IMR-90 (cell line): ENCODE results near the gene MARCHF2.
"Not testable (repeated sequence)": the region's sequence is repeated elsewhere in the genome, so short reads cannot be mapped to it uniquely, and the experiment has no call there.

Source experiments
- BHLHE40 ChIP-seq: fragments of 150-350 bp; IDR thresholded peaks from 2 replicates; pipeline ENCODE4 v1.6.1; 2016; ENCODE audit warnings: mild to moderate bottlenecking, low read depth, low read length
- CHD1 ChIP-seq: IDR thresholded peaks from 2 replicates; pipeline ENCODE4 v1.6.1; 2012; ENCODE audit warnings: low read depth, low read length, improper control_type of control experiment
- MAFK ChIP-seq: IDR thresholded peaks from 2 replicates; pipeline ENCODE4 v1.6.1; 2012; ENCODE audit warnings: low read depth, low read length, improper control_type of control experiment
- NFE2L2 ChIP-seq: fragments of 150-350 bp; IDR thresholded peaks from 2 replicates; pipeline ENCODE4 v1.6.1; 2016; ENCODE audit warnings: low read depth, mild to moderate bottlenecking, low read length
- POLR2A ChIP-seq: IDR thresholded peaks from 2 replicates; pipeline ENCODE4 v1.6.1; 2012; ENCODE audit warnings: mild to moderate bottlenecking, low read depth, low read length
- RAD21 ChIP-seq: IDR thresholded peaks from 2 replicates; pipeline ENCODE4 v1.6.1; 2012; ENCODE audit warnings: low read length, improper control_type of control experiment
- RCOR1 ChIP-seq: IDR thresholded peaks from 2 replicates; pipeline ENCODE4 v1.6.1; 2012; ENCODE audit warnings: mild to moderate bottlenecking, low read length, improper control_type of control experiment; ENCODE audit not compliant: insufficient replicate concordance
- RFX5 ChIP-seq: IDR thresholded peaks from 2 replicates; pipeline ENCODE4 v1.8.0; 2012; ENCODE audit warnings: low read depth, mild to moderate bottlenecking, low read length, moderate library complexity
- TF ChIP-seq, protein P1 (sequence below): conservative IDR thresholded peaks from 2 replicates; pipeline ENCODE4 v1.5.1; 2012; ENCODE audit warnings: mild to moderate bottlenecking, low read depth, low read length, improper control_type of control experiment
- TF ChIP-seq, protein P2 (sequence below): fragments of 150-350 bp; IDR thresholded peaks from 2 replicates; pipeline ENCODE4 v1.6.1; 2017; ENCODE audit warnings: mild to moderate bottlenecking, antibody characterized with exemption, low read length, low read depth

DNA sequence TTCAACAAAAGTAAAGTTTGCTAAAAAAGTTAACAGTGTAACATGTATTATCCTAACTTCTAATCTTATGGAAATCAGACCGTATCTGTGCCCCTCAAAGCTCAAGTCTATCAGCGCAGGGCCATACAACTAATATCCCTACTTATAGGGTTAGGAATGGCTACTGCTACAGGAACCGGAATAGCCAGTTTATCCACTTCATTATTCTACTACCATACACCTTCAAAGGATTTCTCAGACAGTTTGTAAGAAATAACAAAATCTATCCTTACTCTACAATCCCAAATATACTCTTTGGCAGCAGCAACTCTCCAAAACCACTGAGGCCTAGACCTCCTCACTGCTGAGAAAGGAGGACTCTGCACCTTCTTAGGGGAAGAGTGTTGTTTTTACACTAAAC, 27.5 kb upstream of the MARCHF2 start:
- TF ChIP-seq RFX5, POLR2A, NFE2L2, RAD21, RCOR1, BHLHE40, CHD1, MAFK: not testable (repeated sequence)
- TF ChIP-seq, protein P1, sequence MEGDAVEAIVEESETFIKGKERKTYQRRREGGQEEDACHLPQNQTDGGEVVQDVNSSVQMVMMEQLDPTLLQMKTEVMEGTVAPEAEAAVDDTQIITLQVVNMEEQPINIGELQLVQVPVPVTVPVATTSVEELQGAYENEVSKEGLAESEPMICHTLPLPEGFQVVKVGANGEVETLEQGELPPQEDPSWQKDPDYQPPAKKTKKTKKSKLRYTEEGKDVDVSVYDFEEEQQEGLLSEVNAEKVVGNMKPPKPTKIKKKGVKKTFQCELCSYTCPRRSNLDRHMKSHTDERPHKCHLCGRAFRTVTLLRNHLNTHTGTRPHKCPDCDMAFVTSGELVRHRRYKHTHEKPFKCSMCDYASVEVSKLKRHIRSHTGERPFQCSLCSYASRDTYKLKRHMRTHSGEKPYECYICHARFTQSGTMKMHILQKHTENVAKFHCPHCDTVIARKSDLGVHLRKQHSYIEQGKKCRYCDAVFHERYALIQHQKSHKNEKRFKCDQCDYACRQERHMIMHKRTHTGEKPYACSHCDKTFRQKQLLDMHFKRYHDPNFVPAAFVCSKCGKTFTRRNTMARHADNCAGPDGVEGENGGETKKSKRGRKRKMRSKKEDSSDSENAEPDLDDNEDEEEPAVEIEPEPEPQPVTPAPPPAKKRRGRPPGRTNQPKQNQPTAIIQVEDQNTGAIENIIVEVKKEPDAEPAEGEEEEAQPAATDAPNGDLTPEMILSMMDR, result not testable (repeated sequence)
- TF ChIP-seq, protein P2, sequence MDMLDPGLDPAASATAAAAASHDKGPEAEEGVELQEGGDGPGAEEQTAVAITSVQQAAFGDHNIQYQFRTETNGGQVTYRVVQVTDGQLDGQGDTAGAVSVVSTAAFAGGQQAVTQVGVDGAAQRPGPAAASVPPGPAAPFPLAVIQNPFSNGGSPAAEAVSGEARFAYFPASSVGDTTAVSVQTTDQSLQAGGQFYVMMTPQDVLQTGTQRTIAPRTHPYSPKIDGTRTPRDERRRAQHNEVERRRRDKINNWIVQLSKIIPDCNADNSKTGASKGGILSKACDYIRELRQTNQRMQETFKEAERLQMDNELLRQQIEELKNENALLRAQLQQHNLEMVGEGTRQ, result not testable (repeated sequence)
